ACC112 (cell line): Measurements from ENCODE around the gene MYCN.

Experiments
- H2AFZ ChIP-seq: fragments of 200-600 bp; sonication (generic); one replicate; pipeline ENCODE4 v1.6.0; 2017; ENCODE audit warnings: antibody characterized with exemption, low read length; ENCODE audit not compliant: unreplicated experiment
- H3K27ac ChIP-seq: fragments of 200-600 bp; sonication (generic); 2 replicates; pipeline ENCODE4 v1.5.1; 2014; ENCODE audit warnings: low read depth, mild to moderate bottlenecking, antibody characterized with exemption, low read length, moderate library complexity
- H3K27me3 ChIP-seq: fragments of 200-600 bp; sonication (generic); 2 replicates; pipeline ENCODE4 v1.6.1; 2014; ENCODE audit warnings: mild to moderate bottlenecking, antibody characterized with exemption, low read length, moderate library complexity, mixed read lengths; ENCODE audit not compliant: insufficient read depth
- H3K36me3 ChIP-seq: fragments of 200-600 bp; sonication (generic); 2 replicates; pipeline ENCODE4 v1.6.1; 2016; ENCODE audit warnings: mild to moderate bottlenecking, antibody characterized with exemption, low read length, moderate library complexity, mixed read lengths; ENCODE audit not compliant: insufficient read depth
- H3K4me1 ChIP-seq: fragments of 200-600 bp; sonication (generic); one replicate; pipeline ENCODE4 v1.6.1; 2016; ENCODE audit warnings: low read length, mixed read lengths; ENCODE audit not compliant: insufficient read depth, unreplicated experiment, control insufficient read depth
- H3K4me3 ChIP-seq: fragments of 200-600 bp; sonication (generic); 2 replicates; pipeline ENCODE4 v1.5.1; 2014; ENCODE audit warnings: mild to moderate bottlenecking, low read depth, low read length
- H3K79me2 ChIP-seq: fragments of 200-600 bp; sonication (generic); one replicate; pipeline ENCODE4 v1.6.0; 2016; ENCODE audit warnings: low read length; ENCODE audit not compliant: control insufficient read depth, unreplicated experiment, insufficient read depth

The MYCN gene

GRCh38 chr2:15995603-15996002 is 55.3 kb downstream of the MYCN start:
- Histone ChIP-seq H3K79me2 (no peaks in the 10 kb centered on the region), H2AFZ (no peak overlapping the region), H3K27ac (no peak overlapping the region), H3K27me3 (no peaks in the 10 kb centered on the region), H3K36me3 (no peaks in the 10 kb centered on the region), H3K4me1 (no peaks in the 10 kb centered on the region), H3K4me3 (no peak overlapping the region)
